G401 (cell line): ENCODE results near the gene C1GALT1. TPM values are rescaled to one million over a fixed set of nuclear protein-coding genes. Genes with fewer than 3 reads are reported as not detected.
"Not testable (repeated sequence)": the region's sequence is repeated elsewhere in the genome, so short reads cannot be mapped to it uniquely, and the experiment has no call there.

Experiments
- DNase-seq: peaks from one replicate; pipeline ENCODE4 v3.0.0-alpha.2; 2015; ENCODE audit warnings: low spot score
- in situ Hi-C: cut with HindIII; loops from 2 replicates; pipeline ENCODE4 v1.10.0; 2016; ENCODE audit warnings: low sequenced_read_pairs, mixed read lengths
- total RNA-seq: library from RNA; depleted of rRNA; stranded (reverse); fragments of >200 nt; shearing (Covaris generic); gene quantifications from 2 replicates; pipeline ENCODE4 v1.2.3, GENCODE V29; 2014

The C1GALT1 gene
- total RNA-seq, 1 experiment from 2014 or later: 53.7 TPM

DNA sequence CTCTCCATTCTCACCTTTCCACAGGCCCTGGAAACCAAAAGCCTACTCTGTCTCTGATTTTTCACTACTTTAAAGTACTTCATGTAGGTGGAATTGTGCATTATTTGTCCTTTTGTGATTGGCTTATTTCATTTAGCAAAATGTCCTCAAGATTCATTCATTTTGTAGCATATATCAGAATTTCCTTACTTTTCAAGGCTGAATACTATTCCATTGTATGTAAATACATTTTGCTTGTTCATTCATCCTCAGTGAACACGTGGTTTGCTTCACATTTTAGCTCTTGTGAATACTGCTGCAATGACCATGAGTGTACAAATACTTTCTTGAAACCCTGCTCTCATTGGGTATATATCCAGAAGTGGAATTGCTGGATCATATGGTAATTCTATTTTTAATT is 8.8 kb downstream of the C1GALT1 start:
- in situ Hi-C loops: no loop called here
- DNase-seq: no peak

GRCh38 chr7:7192798-7193788 is 10.7 kb downstream of the C1GALT1 start:
- DNase-seq, in situ Hi-C loops: not testable (repeated sequence)

DNA sequence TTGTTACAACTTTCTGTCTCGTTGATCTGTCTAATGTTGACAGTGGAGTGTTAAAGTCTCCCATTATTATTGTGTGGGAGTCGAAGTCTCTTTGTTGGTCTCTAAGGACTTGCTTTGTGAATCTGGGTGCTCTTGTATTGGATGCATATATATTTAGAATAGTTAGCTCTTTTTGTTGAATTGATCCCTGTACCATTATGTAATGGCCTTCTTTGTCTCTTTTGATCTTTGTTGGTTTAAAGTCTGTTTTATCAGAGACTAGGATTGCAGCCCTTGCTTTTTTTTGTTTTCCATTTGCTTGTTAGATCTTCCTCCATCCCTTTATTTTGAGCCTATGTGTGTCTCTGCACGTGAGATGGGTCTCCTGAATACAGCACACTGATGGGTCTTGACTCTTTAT is 17.2 kb downstream of the C1GALT1 start:
- DNase-seq, in situ Hi-C loops: not testable (repeated sequence)

GRCh38 chr7:7200255-7200654 is 17.9 kb downstream of the C1GALT1 start:
- in situ Hi-C loops, DNase-seq: not testable (repeated sequence)

DNA sequence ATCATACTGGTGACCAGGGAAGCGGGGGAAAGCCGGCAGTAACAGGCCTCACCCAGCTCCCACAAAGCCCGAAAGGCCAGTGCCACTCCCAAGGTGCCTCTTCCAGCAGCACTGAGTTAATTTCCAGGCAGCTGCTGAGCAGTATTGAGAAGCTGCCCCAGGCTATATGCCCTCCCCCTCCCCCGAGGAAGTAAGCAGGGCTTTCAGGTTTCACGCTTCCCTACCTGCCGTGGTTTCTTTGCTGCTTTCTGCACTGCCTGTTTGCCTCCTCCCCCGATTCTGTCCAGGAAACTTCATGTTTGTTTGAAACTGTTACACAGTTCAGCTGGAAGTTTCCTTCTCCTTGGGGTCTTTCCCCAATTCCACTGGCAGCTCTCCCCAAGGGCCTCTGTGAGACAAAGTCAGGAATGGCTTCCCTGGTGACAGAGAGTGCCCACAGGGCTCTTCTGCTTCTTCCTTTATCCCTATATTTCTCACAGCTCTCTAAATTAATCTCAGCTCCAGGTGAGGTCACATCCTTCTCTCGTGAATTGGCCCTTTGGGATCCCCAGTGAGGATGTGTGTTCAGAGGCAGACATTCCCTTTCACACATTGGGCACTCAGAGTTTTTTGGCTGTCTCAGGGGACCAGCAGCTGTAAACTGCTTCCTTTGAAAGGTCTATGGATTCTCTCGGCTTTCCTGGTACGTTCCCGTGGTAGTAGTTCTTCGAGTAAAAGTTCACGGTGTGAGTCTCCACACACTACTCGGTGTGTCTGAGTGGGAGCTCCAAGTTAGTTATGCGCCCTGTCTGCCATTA is 19.4 kb downstream of the C1GALT1 start:
- in situ Hi-C loops: no loop called here
- DNase-seq: no peak

DNA sequence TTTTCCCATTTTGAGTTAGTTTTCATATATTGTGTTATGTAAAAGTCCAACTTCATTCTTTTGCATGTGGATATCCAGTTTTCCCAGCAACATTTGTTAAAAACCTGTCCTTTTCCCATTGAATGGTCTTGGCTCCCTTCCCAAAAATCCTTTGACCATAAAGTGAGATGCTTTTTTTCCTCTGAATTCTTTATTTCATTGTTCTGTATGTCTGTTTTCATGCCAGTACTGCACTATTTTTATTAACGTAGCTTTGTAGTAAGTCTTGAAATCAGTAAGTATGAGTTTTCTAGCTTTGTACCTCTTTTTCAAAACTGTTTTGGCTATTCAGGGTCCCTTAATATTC is 20.0 kb downstream of the C1GALT1 start:
- in situ Hi-C loops: no loop called here
- DNase-seq: no peak

- in situ Hi-C loops: no loop called here
- no peak for DNase-seq
Observed at GRCh38 chr7:7203813-7204575, 21.6 kb downstream of the C1GALT1 start.

- DNase-seq: no peak
- in situ Hi-C loops: no loop called here
Observed at GRCh38 chr7:7207876-7208275, 25.5 kb downstream of the C1GALT1 start.

DNA sequence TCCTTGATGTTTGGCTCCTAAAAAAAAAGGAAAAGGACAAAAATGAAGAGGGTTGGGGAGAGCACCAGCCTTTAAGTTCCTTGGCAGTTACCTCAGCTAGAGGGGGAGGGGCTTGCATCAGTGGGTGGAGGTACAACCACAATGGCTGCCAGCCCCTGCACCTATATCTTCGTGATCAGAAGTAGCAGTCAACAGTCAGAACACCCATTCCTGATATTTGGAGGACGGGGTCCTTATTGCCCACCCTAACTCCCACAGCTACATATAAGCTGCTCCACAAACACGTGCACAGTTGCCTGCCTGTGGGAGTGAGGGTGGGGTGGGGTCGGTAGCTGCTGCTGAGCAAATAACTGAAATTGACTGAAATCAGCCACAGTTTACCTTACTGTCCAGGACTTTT is 26.2 kb downstream of the C1GALT1 start:
- in situ Hi-C loops: no loop called here
- DNase-seq: no peak

GRCh38 chr7:7209412-7210050 is 27.2 kb downstream of the C1GALT1 start:
- in situ Hi-C loops: no loop called here
- no peak for DNase-seq

GRCh38 chr7:7210475-7211237 is 28.3 kb downstream of the C1GALT1 start:
- no peak for DNase-seq
- in situ Hi-C loops: no loop called here

DNA sequence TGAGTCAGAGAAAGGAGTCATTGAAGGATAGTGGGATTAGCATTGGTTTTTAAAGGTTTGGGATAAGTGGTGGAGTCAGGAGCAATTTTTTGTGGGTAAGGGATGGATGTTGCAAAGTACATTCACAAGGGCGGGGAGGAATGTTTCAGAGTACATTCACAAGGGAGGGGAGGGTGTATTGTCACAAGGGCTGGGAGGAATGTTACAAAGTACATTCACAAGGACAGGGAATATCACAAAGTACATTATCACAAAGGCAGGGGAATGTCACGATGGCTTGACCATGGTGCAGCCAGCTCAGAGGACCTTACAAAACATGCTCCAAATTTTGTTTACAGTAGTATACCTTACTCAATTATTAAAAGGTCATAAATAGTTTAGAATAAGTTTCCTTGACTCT is 30.3 kb downstream of the C1GALT1 start:
- in situ Hi-C loops: no loop called here
- no peak for DNase-seq

- in situ Hi-C loops: no loop called here
- DNase-seq: no peak
Observed at GRCh38 chr7:7214398-7215347, 32.3 kb downstream of the C1GALT1 start.

GRCh38 chr7:7216279-7216678 is 33.9 kb downstream of the C1GALT1 start:
- DNase-seq: no peak
- in situ Hi-C loops: no loop called here

GRCh38 chr7:7219216-7219615 is 36.9 kb downstream of the C1GALT1 start:
- in situ Hi-C loops: no loop called here
- no peak for DNase-seq

DNA sequence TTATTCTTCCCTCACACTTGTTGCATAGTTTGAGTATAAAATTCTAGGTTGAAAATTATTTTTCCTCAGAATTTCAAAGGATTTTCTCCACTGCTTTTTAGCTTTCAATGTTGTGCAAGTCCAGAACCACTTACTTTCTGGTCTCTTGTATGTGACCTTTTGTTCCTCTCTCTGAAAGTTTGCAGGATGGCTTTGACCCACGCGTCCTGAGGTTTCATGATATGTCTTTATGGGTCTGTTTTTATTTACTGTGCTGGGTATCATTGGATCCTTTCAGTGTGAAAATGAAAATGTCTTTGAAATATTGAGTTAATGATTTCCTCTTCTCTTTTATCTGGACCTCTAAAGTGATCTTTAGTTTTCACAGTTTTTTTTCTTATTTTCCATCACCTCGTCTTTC is 38.5 kb downstream of the C1GALT1 start:
- in situ Hi-C loops: no loop called here
- DNase-seq: no peak

DNA sequence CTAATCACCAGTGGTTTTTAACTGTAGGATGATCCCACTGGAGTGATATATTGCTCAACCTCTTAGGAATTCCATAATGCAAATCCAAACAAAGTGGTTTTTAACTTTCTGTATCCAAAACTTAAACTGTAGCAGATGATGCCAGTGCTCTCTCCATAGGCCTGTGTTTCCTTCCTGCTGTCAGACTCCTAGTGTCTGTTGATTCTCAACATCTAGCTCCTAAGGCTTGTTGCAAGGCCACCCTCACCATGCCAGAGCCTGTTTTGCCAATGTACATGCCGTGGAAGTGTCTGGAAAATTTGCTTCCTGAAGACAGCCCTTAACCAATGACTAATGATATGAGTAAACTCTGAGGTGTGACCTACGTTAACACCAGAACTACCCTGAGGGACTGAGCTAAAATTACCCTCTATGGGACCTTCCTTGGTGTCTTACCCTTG is 39.3 kb downstream of the C1GALT1 start:
- in situ Hi-C loops: no loop called here
- DNase-seq: no peak
